Jurkat, Clone E6-1 (cell line): ENCODE results near the gene WNT9B.

Experiments used
- DNase-seq: peaks from one replicate; pipeline ENCODE4 v3.0.0-alpha.2; 2011; ENCODE audit warnings: low read depth, low spot score
- H3K4me3 ChIP-seq: 2 replicates; pipeline ENCODE4 v1.5.1; 2011; ENCODE audit warnings: mild to moderate bottlenecking, low read length, control low read depth, moderate library complexity

WNT9B gene

DNA sequence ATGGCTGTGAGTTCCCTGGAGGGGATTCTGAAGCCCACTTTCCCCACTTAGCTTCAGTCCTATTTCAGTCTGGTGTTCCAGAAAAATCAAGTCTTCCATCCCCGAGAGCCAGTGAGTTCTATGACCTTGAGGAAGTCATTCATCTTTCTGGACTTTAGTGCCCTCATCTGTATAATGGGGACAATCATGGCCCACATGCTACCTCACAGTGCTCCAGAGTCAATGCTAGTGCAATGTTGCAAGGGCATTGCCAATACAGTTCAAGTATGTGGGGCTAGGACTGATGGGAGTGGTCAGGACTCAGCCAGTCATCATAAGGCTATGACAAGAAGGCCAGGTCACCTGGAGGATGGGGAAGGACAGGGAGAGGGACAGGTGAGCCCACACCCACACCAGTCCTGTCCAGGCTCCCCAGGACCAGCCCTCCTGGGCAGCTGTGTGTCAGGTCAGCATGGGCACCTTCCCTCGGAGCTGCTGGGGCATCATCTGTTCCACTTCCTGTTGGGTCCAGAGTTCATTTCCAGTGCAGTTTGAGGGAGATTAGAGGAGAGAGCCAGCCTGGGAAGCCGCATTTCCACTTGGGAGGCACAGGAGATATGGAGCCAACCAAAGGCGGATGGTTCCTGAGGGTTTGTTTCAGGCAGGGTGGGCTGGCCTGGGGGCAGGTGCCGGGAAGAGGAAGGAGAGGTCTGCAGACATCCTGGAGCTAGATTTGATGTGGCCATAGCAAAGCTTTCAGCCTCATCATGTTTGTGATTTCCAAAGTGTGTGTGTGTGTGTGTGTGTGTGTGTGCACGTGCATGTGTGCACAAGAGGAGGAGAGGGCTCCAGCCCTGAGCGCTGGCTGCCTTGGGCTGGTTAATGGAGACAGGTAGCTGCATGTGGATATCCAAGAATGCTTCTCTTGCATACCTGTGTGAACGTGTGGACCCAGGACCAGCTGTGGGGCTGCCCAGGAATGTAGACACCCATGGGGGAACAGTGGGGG lies 3.9 kb upstream of the WNT9B start:
- no peak overlapping the region for H3K4me3 ChIP-seq
- DNase-seq, result no peak

DNA sequence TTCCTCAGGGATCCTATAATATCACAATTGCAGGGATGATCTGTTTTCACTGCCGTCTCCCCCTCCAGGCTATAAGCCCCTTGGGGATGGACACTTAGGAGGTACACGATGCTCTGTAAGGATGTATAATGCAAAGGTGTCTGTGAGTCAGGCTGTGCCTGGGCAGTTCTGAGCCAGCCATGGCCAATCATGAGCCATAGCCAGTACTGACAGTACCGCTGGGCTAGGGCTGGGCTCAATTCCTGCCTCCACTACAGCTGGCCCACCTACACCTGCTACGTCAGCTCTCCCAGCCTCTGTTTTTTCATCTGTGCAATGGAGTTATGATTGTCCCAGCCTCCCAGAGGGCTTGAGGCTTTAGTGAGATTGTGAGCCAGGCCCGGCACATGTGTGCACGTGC lies 2.8 kb upstream of the WNT9B start:
- no peak overlapping the region for H3K4me3 ChIP-seq
- no peak for DNase-seq

DNA sequence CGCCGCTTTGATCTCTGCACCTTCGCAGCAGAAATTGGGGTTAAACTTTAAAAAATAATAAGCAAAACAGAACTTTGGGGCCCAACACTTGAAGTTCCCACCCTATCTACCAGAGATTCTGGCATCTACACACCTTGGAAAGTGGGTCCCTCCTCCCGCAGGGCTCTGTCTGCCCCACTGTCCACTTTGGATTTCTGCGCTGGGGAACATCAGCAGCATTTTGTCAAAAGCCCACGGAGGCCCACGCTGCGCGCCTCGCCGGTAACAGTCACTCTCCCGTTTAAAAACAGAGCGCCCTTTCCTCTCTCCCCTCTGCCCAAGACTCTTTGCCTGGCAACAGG lies 725 bp upstream of the WNT9B start:
- DNase-seq, result no peak
- H3K4me3 ChIP-seq, result no peak overlapping the region

DNA sequence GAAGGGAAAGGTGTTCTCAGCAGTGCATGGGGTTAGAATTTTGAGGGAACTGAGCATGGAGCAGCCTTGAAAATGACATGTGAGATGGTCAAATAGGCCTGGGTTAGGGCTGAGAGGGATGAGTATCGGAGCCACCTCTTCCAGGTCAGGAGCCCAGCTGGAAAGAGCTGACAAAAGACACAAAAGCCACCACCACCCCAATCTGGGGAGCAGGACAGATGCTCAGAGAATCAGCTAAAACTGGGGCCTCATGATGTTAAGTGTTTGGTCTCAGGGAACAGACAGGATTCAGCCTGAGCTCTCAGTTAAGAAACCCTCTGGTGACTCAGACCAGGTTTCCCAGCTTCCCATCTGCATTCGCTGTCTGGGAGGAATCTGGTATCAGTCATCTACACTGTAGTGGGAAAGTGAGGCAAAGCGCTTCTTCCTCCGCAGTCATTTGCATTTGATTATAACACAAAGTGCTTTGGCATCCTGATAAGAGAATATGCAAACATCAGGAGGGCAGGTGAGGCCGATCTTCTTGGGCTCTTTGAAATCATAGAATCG lies 2.6 kb downstream of the WNT9B start:
- DNase-seq, result no peak
- H3K4me3 ChIP-seq, result no peak overlapping the region

DNA sequence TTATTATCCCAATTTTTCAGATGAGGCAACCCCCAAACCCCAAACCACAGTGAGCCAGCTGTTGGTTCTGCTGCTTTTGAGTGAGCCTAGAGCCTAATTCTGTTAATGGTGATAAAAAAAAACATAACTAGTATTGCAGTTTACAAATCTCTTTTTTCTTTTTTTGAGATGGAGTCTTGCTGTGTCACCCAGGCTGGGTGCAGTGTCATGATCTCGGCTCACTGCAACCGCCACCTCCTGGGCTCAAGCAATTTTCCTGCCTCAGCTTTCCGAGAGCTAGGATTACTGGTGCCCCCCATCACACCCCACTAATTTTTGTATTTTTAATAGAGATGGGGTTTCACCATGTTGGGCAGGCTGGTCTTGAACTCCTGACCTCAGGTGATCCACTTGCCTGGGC lies 3.1 kb downstream of the WNT9B start:
- no peak overlapping the region for H3K4me3 ChIP-seq
- no peak for DNase-seq

DNA sequence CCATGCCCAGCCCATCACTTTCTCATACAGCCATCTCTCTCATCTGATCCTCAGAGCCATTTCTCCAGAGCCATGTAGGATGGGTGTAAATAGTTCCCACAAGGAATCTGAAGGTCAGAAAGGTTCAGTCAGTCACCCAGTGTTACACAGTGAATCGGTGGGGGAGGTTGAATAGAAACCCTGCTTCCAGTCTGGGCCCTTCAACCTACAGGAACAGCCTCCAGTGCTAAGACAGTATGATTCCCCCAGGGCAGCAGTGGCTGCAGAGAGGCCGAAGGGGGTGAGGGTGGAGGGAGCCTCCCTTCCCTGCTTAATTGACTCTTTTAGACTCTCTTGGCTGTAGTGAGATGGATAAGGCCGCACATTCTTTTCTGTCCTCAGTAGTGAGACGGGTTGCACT lies 3.6 kb downstream of the WNT9B start:
- no peak for DNase-seq
- H3K4me3 ChIP-seq, result no peak overlapping the region

DNA sequence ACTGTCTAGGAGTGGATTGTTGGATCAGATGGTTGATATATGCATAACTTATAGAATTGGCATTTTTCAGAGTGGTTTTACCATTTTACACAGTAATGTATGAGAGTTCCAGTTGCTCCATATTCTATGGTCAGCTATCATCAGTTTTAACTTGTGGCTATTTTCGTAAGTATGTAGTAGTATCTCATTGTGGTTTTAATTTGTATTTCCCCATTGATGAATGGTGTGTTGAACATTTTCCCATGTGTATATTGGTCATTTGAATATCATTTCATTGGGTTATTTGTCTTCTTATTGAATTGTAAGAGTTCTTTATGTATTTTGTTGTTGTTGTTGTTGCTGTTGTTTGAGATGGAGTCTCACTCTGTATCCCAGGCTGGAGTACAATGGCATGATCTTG lies 6.2 kb downstream of the WNT9B start:
- DNase-seq, result no peak

DNA sequence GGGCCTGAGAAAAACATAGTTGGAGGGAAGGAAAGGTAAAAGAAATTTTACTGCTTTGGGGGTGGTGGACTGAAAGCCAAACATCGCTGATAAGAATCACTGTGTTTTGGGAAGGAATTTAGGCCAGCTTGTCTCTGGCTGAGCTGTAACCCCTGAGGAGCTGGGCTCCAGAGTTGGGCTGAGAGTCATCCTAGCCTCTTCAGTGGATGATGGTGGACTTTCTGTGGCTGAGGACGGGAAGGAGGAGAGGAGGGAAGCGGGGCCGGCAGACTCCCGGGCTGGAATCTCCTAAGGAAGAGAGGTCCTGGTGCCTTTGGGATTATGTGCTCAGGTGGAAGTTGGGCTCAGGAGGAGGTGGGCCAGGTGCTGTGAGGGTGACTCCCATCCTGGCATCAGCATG lies 8.6 kb downstream of the WNT9B start:
- no peak overlapping the region for H3K4me3 ChIP-seq
- no peak for DNase-seq

More for the DNA sequence above, 6.2 kb downstream of the WNT9B start:
- no peak overlapping the region for H3K4me3 ChIP-seq

DNA sequence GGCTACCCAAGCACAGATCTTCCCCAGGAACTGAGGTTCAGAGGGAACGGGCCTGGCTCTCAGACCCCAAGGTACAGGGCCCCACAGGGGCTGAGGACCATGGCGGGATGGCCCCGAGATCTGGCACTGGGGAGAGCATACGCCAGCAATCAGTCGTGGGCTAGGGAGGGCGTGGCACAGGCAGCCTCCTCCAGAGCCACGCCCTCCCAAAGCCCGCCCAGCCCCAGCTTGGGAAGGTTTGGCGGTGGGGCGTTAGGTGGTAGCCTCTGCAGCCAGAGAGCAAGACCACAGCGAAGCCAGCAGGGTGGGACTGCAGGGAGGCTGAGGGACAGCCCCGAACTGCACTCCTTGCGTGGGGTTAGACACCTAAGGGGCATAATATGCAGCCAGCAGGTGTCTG lies 11.6 kb downstream of the WNT9B start:
- no peak overlapping the region for H3K4me3 ChIP-seq
- DNase-seq, result no peak

DNA sequence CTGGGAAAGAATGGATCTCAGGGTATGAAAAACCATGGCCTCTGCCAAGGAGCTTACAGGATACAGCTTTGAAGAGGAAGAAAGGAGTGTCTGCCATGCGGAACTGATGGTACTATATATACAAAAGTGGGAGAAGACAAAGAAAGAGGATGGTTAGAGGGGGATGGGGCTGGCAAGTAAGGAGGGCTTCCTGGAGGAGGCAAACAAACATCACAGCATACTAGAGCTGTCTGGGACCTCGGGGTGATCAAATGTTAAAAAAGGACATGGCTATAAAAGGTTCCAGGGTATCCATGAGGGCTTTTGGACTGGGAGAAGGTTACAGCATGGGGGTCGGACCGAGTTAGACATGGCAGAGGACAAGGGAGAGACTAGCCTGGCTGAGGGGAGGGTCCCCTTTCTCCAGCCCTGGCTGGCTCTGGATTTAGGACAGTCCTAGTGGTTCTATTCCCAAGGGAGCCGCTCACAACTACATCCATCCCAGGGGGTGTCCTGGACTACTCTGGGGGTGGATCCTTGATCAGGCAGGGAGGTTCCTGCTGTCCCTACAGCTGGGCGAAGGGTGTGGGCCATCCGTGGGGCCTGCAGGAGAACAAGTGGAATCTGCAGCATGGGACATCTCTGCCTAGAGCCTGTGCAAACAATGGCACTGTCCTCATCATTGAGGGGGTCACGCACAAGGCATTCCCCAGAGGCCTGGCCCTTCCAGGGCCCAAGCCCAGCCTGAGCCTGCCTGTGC lies 12.2 kb downstream of the WNT9B start:
- no peak overlapping the region for H3K4me3 ChIP-seq
- DNase-seq, result no peak

DNA sequence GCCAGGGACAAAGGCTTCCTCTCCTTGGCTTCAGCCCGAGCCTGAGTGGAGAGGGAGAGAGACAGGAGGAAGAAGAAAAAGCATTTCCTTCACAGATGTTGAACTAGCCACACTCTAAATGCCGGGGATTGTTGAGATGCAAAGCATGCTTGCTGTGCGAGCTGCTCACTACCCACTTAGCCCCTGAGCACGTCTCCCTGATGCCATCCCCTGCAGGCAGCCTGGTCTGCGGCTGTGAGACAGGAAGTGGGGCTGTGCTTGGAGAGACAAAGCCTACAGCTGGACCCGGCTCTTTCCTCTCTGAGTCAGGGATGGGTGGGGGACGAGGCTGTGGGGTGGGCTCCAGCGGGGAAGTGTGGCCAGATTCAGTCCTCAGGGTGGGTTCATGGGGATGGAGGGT lies 13.7 kb downstream of the WNT9B start:
- peak overlapping the region; percentile 15; the same call in 1 of the 2 replicates for H3K4me3 ChIP-seq
- peak; percentile 82 for DNase-seq

DNA sequence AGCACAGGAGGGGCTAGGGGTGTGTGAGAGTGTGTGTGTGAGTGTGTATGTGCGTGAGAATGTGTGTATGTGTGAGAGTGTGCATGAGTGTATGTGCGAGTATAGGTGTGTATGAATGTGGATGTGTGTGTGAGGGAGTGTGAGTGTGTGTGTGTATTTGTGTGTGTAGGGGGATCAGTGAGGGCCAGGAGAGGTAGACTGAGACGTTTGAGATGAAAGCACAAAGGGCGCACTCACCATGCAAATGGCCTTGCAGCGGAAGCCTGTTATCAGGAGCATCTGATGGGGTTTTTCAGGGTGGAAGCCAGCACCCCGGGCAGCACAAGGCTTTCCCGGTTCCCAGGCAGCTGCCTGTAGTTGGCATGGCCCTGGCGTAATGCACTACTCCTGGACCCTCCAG lies 14.9 kb downstream of the WNT9B start:
- no peak overlapping the region for H3K4me3 ChIP-seq
- DNase-seq, result peak; percentile 17

DNA sequence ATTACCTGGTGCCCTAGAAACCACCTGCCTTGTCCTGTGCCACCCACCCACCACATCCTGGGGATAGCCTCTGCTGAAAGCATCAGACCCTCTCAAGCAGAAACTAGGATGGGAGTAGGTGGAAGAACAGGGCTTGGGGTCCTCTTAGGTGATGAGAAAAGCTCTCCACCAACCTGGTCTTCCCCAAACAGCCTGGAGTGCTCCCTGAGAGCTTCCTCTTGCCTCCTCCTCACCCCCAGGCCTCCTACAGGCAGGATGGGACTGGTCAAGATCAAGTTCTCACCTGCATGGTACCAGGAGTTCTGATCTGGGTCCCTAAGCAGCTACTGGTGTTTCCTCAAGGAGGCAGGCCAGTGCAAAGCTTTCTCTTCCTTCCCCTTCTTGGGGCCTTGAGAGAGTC lies 15.4 kb downstream of the WNT9B start:
- H3K4me3 ChIP-seq, result no peak overlapping the region
- no peak for DNase-seq

DNA sequence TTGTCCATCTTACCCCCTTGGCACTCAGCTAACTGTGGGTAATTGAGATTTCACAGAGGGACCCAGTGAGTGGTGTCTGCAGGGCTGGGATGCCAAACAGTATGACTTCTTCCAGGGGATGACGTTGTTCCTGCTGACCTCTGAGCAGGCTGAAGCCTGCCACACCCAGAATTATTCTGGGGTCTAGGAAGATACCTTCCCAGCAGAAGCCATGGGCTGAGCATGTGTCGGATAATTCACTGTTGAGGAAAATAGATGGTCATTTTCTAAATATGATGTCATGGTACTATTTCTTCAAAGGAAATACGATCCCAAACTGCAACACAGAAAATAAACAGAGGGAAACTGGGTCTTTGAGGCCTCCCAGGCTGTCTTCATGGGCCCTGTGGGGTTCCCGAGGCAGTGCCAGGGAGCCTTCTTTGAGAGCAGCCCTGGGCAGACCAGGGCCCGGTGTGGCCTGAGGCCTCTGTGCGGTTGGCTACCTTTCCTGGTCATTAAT lies 17.4 kb downstream of the WNT9B start:
- no peak overlapping the region for H3K4me3 ChIP-seq
- DNase-seq, result no peak

DNA sequence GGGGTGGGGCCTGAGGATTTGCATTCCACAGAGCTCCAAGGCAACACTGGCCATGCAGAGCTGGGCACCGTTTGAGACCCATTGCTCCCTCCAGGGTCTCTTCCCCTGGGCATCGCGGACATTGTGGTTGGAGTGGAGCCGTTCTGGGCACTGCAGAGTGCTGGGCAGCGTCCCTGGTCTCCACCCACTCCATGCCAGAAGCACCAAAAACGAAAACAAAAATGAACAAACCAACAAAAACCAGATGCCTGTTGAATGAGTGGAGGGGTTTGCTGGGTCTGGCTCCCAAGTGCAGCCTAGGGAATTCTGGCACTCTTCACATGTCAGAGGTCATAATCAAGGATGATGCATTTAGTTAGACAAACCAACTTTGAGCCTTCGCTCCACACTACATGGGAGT lies 17.9 kb downstream of the WNT9B start:
- H3K4me3 ChIP-seq, result no peak overlapping the region
- no peak for DNase-seq

DNA sequence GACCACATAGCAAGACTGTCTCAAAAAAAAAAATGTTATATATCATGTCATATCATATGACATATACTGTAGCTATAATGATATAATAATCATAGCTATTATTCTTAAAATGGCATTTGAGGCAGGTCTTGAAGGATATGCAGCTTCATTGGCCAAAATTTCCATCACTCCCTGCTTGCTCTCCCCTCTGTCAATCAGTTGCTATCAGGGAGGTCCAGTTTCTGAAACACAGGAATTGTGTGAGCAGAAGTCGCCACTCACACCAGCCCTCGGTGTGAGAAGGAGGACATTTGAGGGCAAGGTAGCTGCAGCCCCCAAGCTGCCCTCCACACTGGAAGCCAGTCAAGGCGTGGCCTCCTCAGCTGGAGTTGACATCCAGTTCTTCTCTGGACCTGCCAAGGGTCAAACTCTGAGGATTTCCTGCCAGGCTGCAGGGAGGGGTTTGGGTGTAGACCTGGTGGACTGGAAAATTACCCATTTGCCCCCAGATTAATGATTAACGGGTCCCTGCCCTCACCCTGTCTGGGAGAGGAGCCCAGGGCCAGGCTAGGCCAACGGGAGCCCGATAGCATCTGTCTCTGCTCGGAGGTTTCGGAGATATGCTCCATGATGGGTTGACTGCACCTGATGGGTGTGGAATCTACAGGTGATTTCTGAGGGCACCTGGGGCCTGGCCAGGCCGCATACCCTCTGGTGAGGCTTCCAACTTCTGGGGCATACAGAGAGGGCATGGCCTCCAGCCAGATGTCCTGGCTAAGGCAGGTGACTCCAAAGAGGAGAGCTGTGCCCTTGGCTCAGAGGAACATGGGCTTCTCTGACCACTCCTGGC lies 18.8 kb downstream of the WNT9B start:
- no peak for DNase-seq
- H3K4me3 ChIP-seq, result no peak overlapping the region

DNA sequence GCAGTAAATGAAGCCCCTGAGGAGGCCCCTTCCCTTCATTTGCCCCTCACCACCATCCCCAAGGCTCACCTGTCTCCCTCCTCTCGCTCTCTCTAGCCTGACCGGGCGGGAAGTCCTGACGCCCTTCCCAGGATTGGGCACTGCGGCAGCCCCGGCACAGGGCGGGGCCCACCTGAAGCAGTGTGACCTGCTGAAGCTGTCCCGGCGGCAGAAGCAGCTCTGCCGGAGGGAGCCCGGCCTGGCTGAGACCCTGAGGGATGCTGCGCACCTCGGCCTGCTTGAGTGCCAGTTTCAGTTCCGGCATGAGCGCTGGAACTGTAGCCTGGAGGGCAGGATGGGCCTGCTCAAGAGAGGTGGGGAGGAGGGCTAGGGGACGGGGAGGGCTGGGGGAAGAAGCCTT lies 21.0 kb downstream of the WNT9B start:
- no peak for DNase-seq
- H3K4me3 ChIP-seq, result no peak overlapping the region

DNA sequence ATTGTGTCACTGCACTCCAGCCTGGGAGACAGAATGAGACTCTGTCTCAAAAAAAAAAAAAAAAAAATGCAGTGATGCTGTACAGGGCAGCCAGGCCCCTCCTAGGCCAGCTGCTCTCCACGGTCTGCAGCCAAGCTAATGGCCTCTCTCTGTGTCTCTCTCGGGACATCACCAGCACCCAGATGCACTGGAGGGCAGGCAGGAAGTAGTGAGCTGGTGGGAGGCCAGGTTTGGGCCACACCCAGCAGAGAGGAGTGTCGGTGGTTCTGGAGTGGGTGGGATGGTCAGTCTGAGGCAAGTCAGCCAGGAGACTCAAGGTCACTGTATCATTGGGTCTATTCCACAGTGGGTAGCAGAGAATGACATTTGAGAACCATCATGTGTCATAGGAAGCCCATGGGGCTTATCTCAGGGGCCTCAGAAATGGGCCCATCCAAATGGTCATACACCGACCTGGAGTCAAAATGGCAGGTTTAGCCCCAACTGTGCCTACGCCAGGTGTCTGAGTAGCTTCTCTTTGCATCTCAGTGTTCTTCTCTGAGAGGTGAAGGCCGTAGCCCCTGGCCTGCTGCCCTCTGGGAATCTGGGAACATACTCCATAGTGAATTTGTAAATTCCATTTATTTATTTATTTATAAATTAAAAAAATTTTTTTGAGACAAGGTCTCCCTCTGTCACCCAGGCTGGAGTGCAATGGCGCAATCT lies 22.7 kb downstream of the WNT9B start:
- no peak overlapping the region for H3K4me3 ChIP-seq
- no peak for DNase-seq

DNA sequence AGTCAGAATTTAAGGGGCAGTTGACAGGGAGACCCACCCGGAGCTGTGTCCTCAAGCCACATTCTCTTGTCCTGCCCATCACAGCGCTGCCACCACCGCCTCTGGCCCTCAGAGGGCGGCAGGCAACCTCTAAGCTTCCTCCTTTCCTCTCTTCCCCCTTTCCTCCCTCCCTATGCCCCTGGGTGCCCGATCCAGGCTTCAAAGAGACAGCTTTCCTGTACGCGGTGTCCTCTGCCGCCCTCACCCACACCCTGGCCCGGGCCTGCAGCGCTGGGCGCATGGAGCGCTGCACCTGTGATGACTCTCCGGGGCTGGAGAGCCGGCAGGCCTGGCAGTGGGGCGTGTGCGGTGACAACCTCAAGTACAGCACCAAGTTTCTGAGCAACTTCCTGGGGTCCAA lies 23.5 kb downstream of the WNT9B start:
- H3K4me3 ChIP-seq, result no peak overlapping the region
- no peak for DNase-seq
